Stimulated activated CD8-positive, alpha-beta memory T cell treated with anti-CD3 and anti-CD28 coated beads, Interleukin-4, amount 100 ng/mL, for 48 hours (primary cell): ENCODE data around the gene MRPL28.
"Not testable (repeated sequence)": the region's sequence is repeated elsewhere in the genome, so short reads cannot be mapped to it uniquely, and the experiment has no call there.

ENCODE experiments used
- DNase-seq: peaks from one replicate; pipeline ENCODE4 v3.0.0-alpha.2; 2020

The MRPL28 gene

DNA sequence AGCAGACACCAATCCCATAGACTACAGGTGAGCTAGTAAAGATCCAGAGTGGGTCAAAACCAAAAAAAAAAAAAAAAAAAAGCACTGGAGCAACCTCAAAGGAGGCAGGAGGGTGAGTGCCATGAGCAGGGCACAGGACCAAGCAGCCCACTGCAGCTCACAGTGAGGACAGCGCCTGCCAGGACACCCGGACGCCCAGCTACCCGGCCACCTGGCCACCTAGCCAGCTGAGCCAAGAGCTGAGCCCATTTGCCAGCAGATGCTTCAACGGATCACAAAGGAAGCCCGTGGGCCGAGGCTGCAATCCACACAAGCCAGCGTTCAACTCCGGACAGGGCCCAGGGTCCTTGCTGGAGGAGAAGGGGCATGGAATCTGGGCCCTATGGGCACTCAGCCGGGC, 32.9 kb downstream of the MRPL28 start:
- DNase-seq = no peak

GRCh38 chr16:336269-336668, 34.1 kb downstream of the MRPL28 start:
- DNase-seq = no peak

DNA sequence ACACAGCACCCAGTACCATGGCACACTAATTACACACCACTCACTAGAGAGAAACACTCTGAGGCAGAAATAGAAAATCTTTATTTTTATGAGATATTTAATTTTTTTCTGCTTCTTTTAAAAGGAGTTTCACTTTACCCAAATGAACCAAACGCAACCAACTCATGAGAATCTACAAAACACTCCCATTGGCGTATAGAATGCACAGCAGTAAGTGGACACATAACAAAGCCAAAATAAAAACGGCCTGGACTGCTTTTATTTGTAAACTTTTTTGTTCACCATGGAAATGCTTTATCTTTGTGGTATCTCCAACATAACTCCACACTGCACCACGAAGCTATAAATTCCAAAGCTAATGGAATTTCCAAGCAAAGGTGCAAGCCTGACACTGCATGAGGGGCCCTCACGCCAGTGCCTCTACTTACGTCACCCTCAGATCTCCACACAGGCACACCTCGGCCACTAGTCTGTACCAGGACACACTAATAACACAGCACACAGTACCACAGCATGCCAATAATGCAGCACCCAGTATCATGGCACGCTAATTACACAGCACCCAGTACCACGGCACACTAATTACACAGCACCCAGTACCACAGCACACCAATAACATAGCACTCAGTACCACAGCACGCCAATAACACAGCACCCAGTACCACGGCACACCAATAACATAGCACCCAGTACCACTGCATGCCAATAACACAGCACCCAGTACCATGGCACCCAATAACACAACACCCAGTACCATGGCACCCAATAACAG, 35.3 kb downstream of the MRPL28 start:
- DNase-seq = not testable (repeated sequence)

GRCh38 chr16:334164-334832, 36.0 kb downstream of the MRPL28 start:
- not testable (repeated sequence) for DNase-seq

DNA sequence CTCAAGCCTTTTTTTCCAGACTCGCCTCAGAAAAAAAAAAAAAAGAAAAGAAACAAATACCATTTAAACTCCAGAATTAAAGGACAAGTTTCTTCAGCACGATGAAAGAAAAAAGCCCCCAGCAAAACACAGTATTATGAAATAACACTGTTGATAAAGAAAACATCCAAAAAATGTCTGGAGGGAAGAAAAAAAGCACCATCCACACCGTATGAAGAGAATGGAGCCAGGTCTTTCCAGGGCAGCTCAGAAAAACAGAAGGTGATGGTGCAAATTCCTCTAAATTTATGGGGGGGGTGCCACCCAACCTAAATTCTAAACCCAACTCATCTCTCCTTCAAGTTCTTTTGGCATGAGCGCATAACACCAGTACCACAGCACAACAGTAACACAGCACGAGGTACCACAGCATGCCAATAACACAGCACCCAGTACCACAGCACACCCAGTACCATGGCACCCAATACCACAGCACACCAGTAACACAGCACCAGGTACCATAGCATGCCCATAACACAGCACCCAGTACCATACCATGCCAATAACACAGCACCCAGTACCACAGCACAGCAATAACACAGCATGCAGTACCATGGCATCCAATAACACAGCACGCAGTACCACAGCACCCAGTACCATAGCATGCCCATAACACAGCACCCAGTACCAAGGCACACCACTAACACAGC, 36.8 kb downstream of the MRPL28 start:
- no peak for DNase-seq

GRCh38 chr16:331181-331814, 39.0 kb downstream of the MRPL28 start:
- not testable (repeated sequence) for DNase-seq

- no peak for DNase-seq
Observed at GRCh38 chr16:330741-331140, 39.6 kb downstream of the MRPL28 start.

- DNase-seq = no peak
Observed at GRCh38 chr16:325375-326145, 44.8 kb downstream of the MRPL28 start.

- peak; percentile 63 for DNase-seq
Observed at GRCh38 chr16:324451-325334, 45.6 kb downstream of the MRPL28 start.

GRCh38 chr16:324201-324450, 46.2 kb downstream of the MRPL28 start:
- DNase-seq = no peak

DNA sequence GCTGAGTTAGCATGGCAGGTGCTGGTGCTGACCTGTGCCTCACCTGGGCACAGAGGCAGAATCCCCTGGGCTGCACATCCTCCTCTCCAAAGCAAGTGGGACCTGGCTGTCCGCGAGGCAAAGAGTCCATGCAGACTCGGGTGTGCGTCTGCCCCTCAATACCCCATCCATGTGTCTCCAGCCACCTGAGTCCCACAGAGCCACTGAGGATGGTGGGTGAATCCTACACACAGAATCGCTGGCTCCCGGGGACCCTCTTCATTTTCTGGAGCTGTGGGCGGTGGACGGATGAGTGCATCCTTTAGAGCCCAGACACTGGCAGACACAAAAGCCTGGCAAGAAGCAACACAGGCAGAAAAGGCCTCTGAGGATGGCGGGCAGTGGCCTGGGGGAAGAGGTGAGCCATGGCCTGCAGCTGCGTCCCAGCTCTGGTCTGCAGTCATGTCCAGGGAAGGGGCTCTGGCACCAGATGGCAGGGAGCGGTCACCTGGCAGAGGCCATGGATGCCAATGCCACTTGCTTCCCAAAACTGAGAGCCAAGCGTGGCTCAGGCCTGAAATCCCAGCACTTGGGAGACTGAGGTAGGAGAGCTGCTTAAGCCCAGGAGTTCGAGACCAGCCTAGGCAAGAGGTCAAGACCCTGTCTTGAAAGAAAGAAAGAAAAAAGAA, 47.7 kb downstream of the MRPL28 start:
- DNase-seq = no peak

DNA sequence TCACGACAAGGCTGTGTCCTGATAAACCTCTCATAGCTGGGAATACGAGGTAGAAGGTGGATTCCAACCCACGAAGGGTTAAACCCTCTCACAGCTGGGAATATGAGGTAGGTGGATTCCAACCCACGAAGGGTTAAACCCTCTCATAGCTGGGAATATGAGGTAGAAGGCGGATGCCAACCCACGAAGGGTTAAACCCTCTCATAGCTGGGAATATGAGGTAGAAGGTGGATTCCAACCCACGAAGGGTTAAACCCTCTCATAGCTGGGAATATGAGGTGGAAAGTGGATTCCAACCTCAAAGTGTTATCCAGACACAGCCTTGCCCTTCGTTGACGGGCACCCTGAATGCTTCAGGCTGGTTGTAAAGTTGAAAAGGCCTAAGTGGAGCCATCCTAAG, 48.8 kb downstream of the MRPL28 start:
- DNase-seq = no peak

GRCh38 chr16:320206-320605, 50.1 kb downstream of the MRPL28 start:
- DNase-seq = no peak

DNA sequence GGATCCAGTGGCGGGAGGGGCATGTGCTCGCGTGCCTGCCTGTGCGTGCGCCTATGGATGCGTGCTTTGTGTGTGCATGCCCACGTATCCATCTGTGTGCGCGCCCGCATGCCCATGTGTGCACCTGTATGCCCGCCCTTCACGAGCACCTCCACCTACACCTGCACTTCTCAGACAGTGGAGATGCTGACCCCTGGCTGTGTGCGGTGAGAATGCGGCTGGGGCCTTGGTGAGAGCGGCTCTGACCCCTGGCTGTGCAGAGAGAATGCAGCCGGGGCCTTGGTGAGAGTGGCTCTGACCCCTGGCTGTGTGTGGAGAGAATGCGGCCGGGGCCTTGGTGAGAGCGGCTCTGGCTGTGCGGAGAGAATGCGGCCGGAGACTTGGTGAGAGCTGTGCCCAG, 51.7 kb downstream of the MRPL28 start:
- DNase-seq = no peak

- no peak for DNase-seq
Observed at GRCh38 chr16:317583-317982, 52.8 kb downstream of the MRPL28 start.
